Lung (tissue), 12 donors: ENCODE results near the gene PTPN13. TPM values are rescaled to one million over a fixed set of nuclear protein-coding genes. Genes with fewer than 3 reads are reported as not detected.

Source experiments
- ATAC-seq: fragments of 200-7000 bp; cut with Tn5 transposase; one replicate; pipeline ENCODE4 v1.9.1; 2020; ENCODE audit warnings: moderate number of reproducible peaks; ENCODE audit not compliant: insufficient read depth, low FRiP score
- DNase-seq, 3 donors: peaks; one replicate each; pipeline ENCODE4 v3.0.0-alpha.2; 2013 to 2017
- H3K27ac ChIP-seq, 2 donors: one replicate each; pipeline ENCODE4 v1.5.1; 2013; ENCODE audit warnings: mild to moderate bottlenecking in 2 of 2, moderate library complexity in 2 of 2, control low read depth in 1 of 2, inconsistent platforms in 1 of 2, low read depth in 1 of 2, low read length in 1 of 2
- H3K27me3 ChIP-seq, 3 donors: one replicate each; pipeline ENCODE4 v1.5.1; 2013; ENCODE audit warnings: low read length in 2 of 3; ENCODE audit not compliant: control insufficient read depth in 3 of 3, insufficient read depth in 3 of 3
- H3K36me3 ChIP-seq, 4 donors: one replicate each; pipeline ENCODE4 v1.5.1; 2013; ENCODE audit warnings: low read length in 4 of 4, mild to moderate bottlenecking in 1 of 4, moderate library complexity in 1 of 4; ENCODE audit not compliant: control insufficient read depth in 4 of 4, insufficient read depth in 4 of 4
- H3K4me1 ChIP-seq, 5 donors: one replicate each; pipeline ENCODE4 v1.5.1; 2013; ENCODE audit warnings: low read length in 5 of 5, mild to moderate bottlenecking in 2 of 5, moderate library complexity in 1 of 5; ENCODE audit not compliant: control insufficient read depth in 5 of 5, insufficient read depth in 5 of 5
- H3K4me3 ChIP-seq: one replicate; pipeline ENCODE4 v1.5.1; 2013; ENCODE audit warnings: mild to moderate bottlenecking, control low read depth, moderate library complexity
- H3K9ac ChIP-seq, 2 donors: one replicate each; pipeline ENCODE4 v1.5.1; 2013; ENCODE audit warnings: low read length in 2 of 2, control low read depth in 1 of 2; ENCODE audit not compliant: insufficient read depth in 1 of 2
- H3K9me3 ChIP-seq, 4 donors: one replicate each; pipeline ENCODE4 v1.5.1; 2013; ENCODE audit warnings: low read length in 3 of 4, mild to moderate bottlenecking in 1 of 4, moderate library complexity in 1 of 4; ENCODE audit not compliant: control insufficient read depth in 4 of 4, insufficient read depth in 3 of 4
- WGBS, 2 donors: extraction: QIAGEN DNeasy Blood & Tissue Kit; methylation state at CpG; one replicate each; pipeline ENCODE4 v1.1.7; 2013; 5-methylcytosine and 5-hydroxymethylcytosine counted together
- polyA plus RNA-seq, 2 donors: library from polyadenylated mRNA; stranded (reverse); fragments of 200-250 nt; gene quantifications; one replicate each; pipeline ENCODE4 v1.2.1, GENCODE V29; 2013
- total RNA-seq, 2 donors: library from RNA; depleted of rRNA in 1 of 2; stranded (reverse); fragments of >200 nt in 1 of 2; gene quantifications; one replicate each; pipeline ENCODE4 v1.2.1, GENCODE V29; 2014 to 2021
- TF ChIP-seq, protein P1 (sequence below): IDR thresholded peaks from 2 replicates; pipeline ENCODE4 v1.5.1; 2012; ENCODE audit warnings: mild to moderate bottlenecking; ENCODE audit errors: control extremely low read depth, extremely low read depth
- donor health status: control.
- donor health status: control.
- donor health status: Bipolar disorder and iron deficiency.
- donor health status: healthy.
- donor health status: DM: yes; HTN: yes; CAD: no.

PTPN13 gene
- total and polyA plus RNA-seq, 4 donors: 8.3 to 95.0 (median 47.9) TPM

DNA sequence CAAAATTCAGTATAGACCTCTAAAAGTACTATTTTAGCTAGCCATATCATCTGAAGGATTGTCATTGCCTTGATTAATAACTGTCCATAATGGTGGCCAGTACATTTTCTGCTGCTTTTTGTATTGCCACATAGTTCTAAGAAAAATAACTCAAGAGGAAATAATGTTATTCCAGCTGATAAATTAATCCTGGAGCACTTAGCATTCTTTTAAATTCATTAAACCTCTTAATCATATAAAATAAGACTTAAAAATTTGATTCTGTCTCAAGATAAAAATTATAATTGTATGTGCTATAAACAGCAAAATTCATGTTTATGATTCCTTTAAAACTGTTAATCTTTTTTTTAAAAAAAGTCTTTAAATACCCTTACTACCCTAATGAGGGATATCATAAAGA is 12.7 kb downstream of the PTPN13 start:
- Histone ChIP-seq H3K27me3 (no peaks in the 10 kb centered on the region), H3K9me3 (no peaks in the 10 kb centered on the region), H3K9ac (no peak overlapping the region), H3K4me1 (peaks cover 0 to 1% (median 0%) of the 10 kb centered on the region in 5 donors), H3K27ac (no peak overlapping the region), H3K36me3 (no peaks in the 10 kb centered on the region), H3K4me3 (no peak overlapping the region)
- no peak for ATAC-seq
- TF ChIP-seq, protein P1, sequence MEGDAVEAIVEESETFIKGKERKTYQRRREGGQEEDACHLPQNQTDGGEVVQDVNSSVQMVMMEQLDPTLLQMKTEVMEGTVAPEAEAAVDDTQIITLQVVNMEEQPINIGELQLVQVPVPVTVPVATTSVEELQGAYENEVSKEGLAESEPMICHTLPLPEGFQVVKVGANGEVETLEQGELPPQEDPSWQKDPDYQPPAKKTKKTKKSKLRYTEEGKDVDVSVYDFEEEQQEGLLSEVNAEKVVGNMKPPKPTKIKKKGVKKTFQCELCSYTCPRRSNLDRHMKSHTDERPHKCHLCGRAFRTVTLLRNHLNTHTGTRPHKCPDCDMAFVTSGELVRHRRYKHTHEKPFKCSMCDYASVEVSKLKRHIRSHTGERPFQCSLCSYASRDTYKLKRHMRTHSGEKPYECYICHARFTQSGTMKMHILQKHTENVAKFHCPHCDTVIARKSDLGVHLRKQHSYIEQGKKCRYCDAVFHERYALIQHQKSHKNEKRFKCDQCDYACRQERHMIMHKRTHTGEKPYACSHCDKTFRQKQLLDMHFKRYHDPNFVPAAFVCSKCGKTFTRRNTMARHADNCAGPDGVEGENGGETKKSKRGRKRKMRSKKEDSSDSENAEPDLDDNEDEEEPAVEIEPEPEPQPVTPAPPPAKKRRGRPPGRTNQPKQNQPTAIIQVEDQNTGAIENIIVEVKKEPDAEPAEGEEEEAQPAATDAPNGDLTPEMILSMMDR: no peak
- no peak for DNase-seq

DNA sequence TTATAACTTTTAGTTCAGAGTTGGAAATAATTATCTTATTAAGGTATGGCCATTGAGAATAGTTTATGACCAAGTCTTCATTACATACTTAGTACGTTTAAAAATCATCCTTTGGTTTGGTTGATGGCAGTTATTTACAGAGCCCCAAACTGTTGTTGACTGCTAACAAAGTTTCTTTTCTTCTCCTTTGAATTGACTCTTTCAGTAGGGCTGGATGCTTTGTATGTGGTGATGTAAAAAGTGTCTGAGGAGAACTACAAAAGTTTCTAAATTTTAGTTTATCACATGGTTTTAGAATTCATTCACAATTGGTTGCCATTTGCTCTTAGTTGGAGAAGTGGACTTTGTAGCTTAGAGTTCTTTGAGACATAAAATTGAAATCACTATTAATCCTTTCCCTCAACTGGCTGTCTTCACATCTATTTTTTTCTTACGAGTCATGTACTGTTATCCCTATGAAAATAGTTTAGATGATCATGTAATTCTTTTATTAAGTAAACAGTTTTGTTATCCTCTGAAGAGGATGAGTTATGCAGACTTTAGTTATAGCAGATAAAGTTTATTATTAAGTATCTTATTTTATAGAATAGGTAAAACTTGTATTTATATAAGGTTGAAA is 14.8 kb downstream of the PTPN13 start:
- Histone ChIP-seq H3K36me3 (no peaks in the 10 kb centered on the region), H3K4me1 (no peaks in the 10 kb centered on the region)
- WGBS, 2 donors: 71 to 93% methylated on average over 2 of the region's 2 CpGs

DNA sequence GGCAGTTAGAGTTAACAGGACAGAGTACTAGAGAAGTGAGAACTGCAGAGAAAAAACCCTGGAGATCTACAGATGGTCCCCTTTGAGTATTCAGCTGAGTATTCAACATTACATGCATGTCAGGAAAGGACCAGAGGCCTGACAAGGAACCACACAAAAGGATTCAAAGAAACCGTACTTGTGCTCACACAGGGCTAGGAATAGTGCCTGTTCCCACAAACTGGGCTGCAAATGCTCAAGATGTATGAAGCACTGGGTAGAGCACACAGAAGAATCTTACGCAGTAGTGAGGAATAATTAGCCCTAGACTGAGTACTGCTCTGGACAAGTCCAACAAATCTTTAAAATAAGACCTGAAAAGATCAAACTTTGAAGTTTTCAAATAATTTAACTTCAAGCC is 17.6 kb downstream of the PTPN13 start:
- Histone ChIP-seq H3K4me1 (no peaks in the 10 kb centered on the region), H3K27me3 (no peaks in the 10 kb centered on the region), H3K9me3 (no peaks in the 10 kb centered on the region), H3K9ac (no peak overlapping the region), H3K36me3 (no peaks in the 10 kb centered on the region), H3K27ac (no peak overlapping the region), H3K4me3 (no peak overlapping the region)
- ATAC-seq (no peak), DNase-seq (no peak)
- WGBS, 2 donors: 94 to 96% methylated on average over 2 of the region's 2 CpGs
- TF ChIP-seq, protein P1: no peak

More for the DNA sequence above, 14.8 kb downstream of the PTPN13 start:
- ATAC-seq (no peak), DNase-seq (no peak)
- no peaks in the 10 kb centered on the region for H3K9me3 ChIP-seq
- H3K27ac ChIP-seq: no peak overlapping the region
- H3K9ac ChIP-seq: no peak overlapping the region
- no peaks in the 10 kb centered on the region for H3K27me3 ChIP-seq
- TF ChIP-seq, protein P1: no peak
- no peak overlapping the region for H3K4me3 ChIP-seq

GRCh38 chr4:86613734-86614133 is 19.6 kb downstream of the PTPN13 start:
- Histone ChIP-seq H3K9ac (no peak overlapping the region), H3K4me1 (no peaks in the 10 kb centered on the region), H3K27me3 (no peaks in the 10 kb centered on the region), H3K27ac (no peak overlapping the region), H3K36me3 (no peaks in the 10 kb centered on the region), H3K4me3 (no peak overlapping the region), H3K9me3 (no peaks in the 10 kb centered on the region)
- TF ChIP-seq, protein P1: no peak
- DNase-seq (no peak), ATAC-seq (no peak)
- 84 to 94% methylated on average over 2 of the region's 2 CpGs for WGBS, 2 donors
